ENCODE measurements around the gene DLK1. TPM values are rescaled to one million over a fixed set of nuclear protein-coding genes. Genes with fewer than 3 reads are reported as not detected.

The DLK1 gene
- total RNA-seq, 1 donor from 2014 or later, result 7.2 TPM

GRCh38 chr14:100723135-100723829 lies 3.4 kb upstream of the DLK1 start:
- Histone ChIP-seq H3K27me3 (no peaks in the 10 kb centered on the region), H3K4me1 (no peaks in the 10 kb centered on the region), H3K27ac (no peak overlapping the region), H3K4me3 (no peak overlapping the region), H3K9me3 (no peaks in the 10 kb centered on the region), H3K36me3 (no peaks in the 10 kb centered on the region)
- no peak for DNase-seq (ENCODE audit: low spot score in 2 of 2)
- no peak for TF ChIP-seq CTCF (IDR thresholded peaks at IDR 0.05)
- intact Hi-C loops (cut with DNase I), result no loop called here

GRCh38 chr14:100723830-100724437 lies 2.8 kb upstream of the DLK1 start:
- no peak overlapping the region for H3K4me3 ChIP-seq
- no peaks in the 10 kb centered on the region for H3K9me3 ChIP-seq
- no peaks in the 10 kb centered on the region for H3K36me3 ChIP-seq
- no peaks in the 10 kb centered on the region for H3K4me1 ChIP-seq
- no peak for TF ChIP-seq CTCF (IDR thresholded peaks at IDR 0.05)
- intact Hi-C loops (cut with DNase I), result no loop called here
- H3K27ac ChIP-seq, result no peak overlapping the region
- H3K27me3 ChIP-seq, result peaks cover 3% of the 10 kb centered on the region
- DNase-seq (ENCODE audit: low spot score in 2 of 2), result no peak

GRCh38 chr14:100724536-100724935 lies 2.2 kb upstream of the DLK1 start:
- H3K9me3 ChIP-seq, result no peaks in the 10 kb centered on the region
- H3K27me3 ChIP-seq, result peaks cover 3% of the 10 kb centered on the region
- intact Hi-C loops (cut with DNase I), result no loop called here
- H3K27ac ChIP-seq, result no peak overlapping the region
- no peak for TF ChIP-seq CTCF (IDR thresholded peaks at IDR 0.05)
- no peak for DNase-seq (ENCODE audit: low spot score in 2 of 2)
- H3K4me3 ChIP-seq, result no peak overlapping the region
- no peaks in the 10 kb centered on the region for H3K4me1 ChIP-seq
- H3K36me3 ChIP-seq, result no peaks in the 10 kb centered on the region

GRCh38 chr14:100725587-100726387 lies 905 bp upstream of the DLK1 start:
- TF ChIP-seq CTCF (IDR thresholded peaks at IDR 0.05), result no peak
- DNase-seq (ENCODE audit: low spot score in 2 of 2), result no peak
- H3K4me3 ChIP-seq, result no peak overlapping the region
- intact Hi-C loops (cut with DNase I), result no loop called here
- H3K4me1 ChIP-seq, result no peaks in the 10 kb centered on the region
- H3K27me3 ChIP-seq, result peaks cover 3% of the 10 kb centered on the region
- H3K27ac ChIP-seq, result no peak overlapping the region
- H3K36me3 ChIP-seq, result no peaks in the 10 kb centered on the region
- H3K9me3 ChIP-seq, result no peaks in the 10 kb centered on the region

GRCh38 chr14:100727086-100727872 lies 587 bp downstream of the DLK1 start:
- intact Hi-C loops (cut with DNase I), result no loop called here
- no peaks in the 10 kb centered on the region for H3K4me1 ChIP-seq
- H3K27ac ChIP-seq, result no peak overlapping the region
- H3K4me3 ChIP-seq, result no peak overlapping the region
- H3K36me3 ChIP-seq, result no peaks in the 10 kb centered on the region
- no peak for TF ChIP-seq CTCF (IDR thresholded peaks at IDR 0.05)
- peaks cover 3% of the 10 kb centered on the region for H3K27me3 ChIP-seq
- no peaks in the 10 kb centered on the region for H3K9me3 ChIP-seq
- DNase-seq (ENCODE audit: low spot score in 2 of 2), result no peak

Measured in ascending aorta (tissue), 2 donors.